Heart right ventricle (tissue), 16 donors: ENCODE results near the gene SP140. TPM values are rescaled to one million over a fixed set of nuclear protein-coding genes. Genes with fewer than 3 reads are reported as not detected.
A peak's percentile ranks its signal among the peaks of the same experiment; 100 is the strongest.
"Not testable (repeated sequence)": the region's sequence is repeated elsewhere in the genome, so short reads cannot be mapped to it uniquely, and the experiment has no call there.

Source experiments
- ATAC-seq, 8 donors: fragments of 200-7000 bp; cut with Tn5 transposase; one replicate each; pipeline ENCODE4 v1.9.1; 2020; ENCODE audit warnings: mild to moderate bottlenecking in 8 of 8, moderate library complexity in 8 of 8, moderate number of reproducible peaks in 1 of 8
- DNase-seq, 2 donors: peaks; one replicate each; pipeline ENCODE4 v3.0.0-alpha.2; 2020
- H3K27ac ChIP-seq, 10 donors: fragments of 200-600 bp; sonication (generic) in 2 of 10; one replicate each; pipeline versions ENCODE4 v1.5.0 to v1.8.0; 2020 to 2022; ENCODE audit warnings: mild to moderate bottlenecking in 3 of 10
- H3K27me3 ChIP-seq, 7 donors: fragments of 200-600 bp; one replicate each; pipeline ENCODE4 v1.8.0; 2021 to 2022; ENCODE audit warnings: mild to moderate bottlenecking in 2 of 7
- H3K36me3 ChIP-seq, 9 donors: fragments of 200-600 bp; sonication (generic) in 1 of 9; one replicate each; pipeline versions ENCODE4 v1.5.0 to v1.8.0; 2020 to 2022; ENCODE audit warnings: mild to moderate bottlenecking in 2 of 9
- H3K4me1 ChIP-seq, 9 donors: fragments of 200-600 bp; sonication (generic) in 1 of 9; one replicate each; pipeline versions ENCODE4 v1.5.0 to v1.8.0; 2020 to 2022; ENCODE audit warnings: mild to moderate bottlenecking in 4 of 9
- H3K4me3 ChIP-seq, 10 donors: fragments of 200-600 bp; sonication (generic) in 2 of 10; one replicate each; pipeline versions ENCODE4 v1.5.0 to v1.8.0; 2020 to 2022; ENCODE audit warnings: mild to moderate bottlenecking in 7 of 10, moderate library complexity in 2 of 10
- H3K9me3 ChIP-seq, 11 donors: fragments of 200-600 bp in 10 of 11; sonication (generic) in 2 of 11; one replicate each; pipeline versions ENCODE4 v1.5.0 to v1.8.0; 2013 to 2022; ENCODE audit warnings: mild to moderate bottlenecking in 2 of 11, control low read depth in 1 of 11, moderate library complexity in 1 of 11
- WGBS, 2 donors: extraction: QIAGEN DNeasy Blood & Tissue Kit; methylation state at CpG; one replicate each; pipeline ENCODE4 v1.1.7; 2013; ENCODE audit warnings: inconsistent platforms in 1 of 2; 5-methylcytosine and 5-hydroxymethylcytosine counted together
- intact Hi-C, 10 donors: fragments of 100-400 bp; cut with DNase I; formaldehyde crosslinking; loops; one replicate each; pipeline versions ENCODE4 v1.11.1 to v1.14.2; 2022
- polyA plus RNA-seq, 2 donors: library from polyadenylated mRNA; stranded (reverse); fragments of 200-250 nt; gene quantifications; one replicate each; pipeline ENCODE4 v1.2.3, GENCODE V29; 2013
- total RNA-seq, 10 donors: library from RNA; stranded (reverse); fragmentation: NEBNext Ultra II Directional in 3 of 10; extraction: Animal tissue kit (Norgen Biotek cat#: 25700) in 3 of 10; gene quantifications; one replicate each; pipeline versions ENCODE4 v1.2.1 to v1.2.4, GENCODE V29; 2021 to 2023
- TF ChIP-seq, protein P1 (sequence below), 9 donors: fragments of 200-600 bp; sonication (generic) in 2 of 9; IDR thresholded peaks; one replicate each; pipeline versions ENCODE4 v1.5.0 to v1.8.0; 2021 to 2022; ENCODE audit warnings: antibody characterized with exemption in 9 of 9, mild to moderate bottlenecking in 5 of 9, moderate library complexity in 1 of 9
- donor health status: Arrhythmogenic right ventricular cardiomyopathy.
- donor health status: ischemic (EF 13 %, LVEDD 7.1; RV severe dilation, severe dysfunction).
- donor health status: healthy with polysubstance abuse.
- donor health status: DM: no; HTN: yes; CAD: no.
- donor health status: DM: no; HTN: no; CAD: no.
- donor health status: ischemic (EF 25% LVEDD 6.9; RV normal size, moderate dysfunction).
- donor health status: ischemic (EF 25% LVEDD 5.7; RV mildly dilated, moderate dysfunction).
- donor health status: healthy.
- donor health status: DM: yes; HTN: yes; CAD: no.
- donor health status: Ischemic cardiomyopathy.
- donor health status: ischemic (EF 35%, LVEDD 5.7; RV mildly dilated, moderate dysfunction).
- donor health status: nonischemic (EF 11% LVEDD 7.7; RV severe dilation, severe dysfunction).
- donor health status: DM: yes; HTN: yes; CAD: no.
- donor health status: PGD.
- donor health status: ischemic (EF 29% LVEDD 5.4; RV normal size, mild dysfunction).
- donor health status: nonischemic (EF 23%, LVEDD 6.1; RV moderate dilation, normal function).

The SP140 gene
- total and polyA plus RNA-seq, 12 donors: 0.09 to 3.3 (median 0.58) TPM; not detected in 2

DNA sequence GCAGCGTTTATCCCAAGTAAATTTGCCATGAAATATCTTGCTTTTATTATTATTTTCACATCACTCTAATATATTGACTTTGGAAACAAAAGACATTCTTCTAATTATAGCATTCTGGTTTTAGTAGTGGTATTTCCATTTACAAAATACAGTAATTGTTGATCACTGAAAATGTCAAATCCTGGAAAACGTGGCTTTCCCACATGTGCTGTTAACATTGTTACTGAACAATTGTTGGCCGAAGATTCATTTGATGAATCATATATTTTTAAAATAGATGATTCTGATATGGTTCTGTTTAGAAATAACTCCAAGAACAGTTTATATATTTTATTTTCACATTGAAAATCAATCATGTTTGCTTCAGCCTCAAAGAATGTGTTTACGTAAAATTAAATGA, 32.9 kb downstream of the SP140 start:
- Histone ChIP-seq H3K36me3 (no peaks in the 10 kb centered on the region), H3K4me3 (no peak overlapping the region), H3K27ac (peak overlapping the region in 2 of 10 donors; percentile 41 to 58), H3K4me1 (peaks cover 0 to 6% (median 0%) of the 10 kb centered on the region in 9 donors), H3K27me3 (no peaks in the 10 kb centered on the region), H3K9me3 (peaks cover 0 to 10% (median 0%) of the 10 kb centered on the region in 11 donors)
- intact Hi-C loops: no loop called here
- TF ChIP-seq, protein P1, sequence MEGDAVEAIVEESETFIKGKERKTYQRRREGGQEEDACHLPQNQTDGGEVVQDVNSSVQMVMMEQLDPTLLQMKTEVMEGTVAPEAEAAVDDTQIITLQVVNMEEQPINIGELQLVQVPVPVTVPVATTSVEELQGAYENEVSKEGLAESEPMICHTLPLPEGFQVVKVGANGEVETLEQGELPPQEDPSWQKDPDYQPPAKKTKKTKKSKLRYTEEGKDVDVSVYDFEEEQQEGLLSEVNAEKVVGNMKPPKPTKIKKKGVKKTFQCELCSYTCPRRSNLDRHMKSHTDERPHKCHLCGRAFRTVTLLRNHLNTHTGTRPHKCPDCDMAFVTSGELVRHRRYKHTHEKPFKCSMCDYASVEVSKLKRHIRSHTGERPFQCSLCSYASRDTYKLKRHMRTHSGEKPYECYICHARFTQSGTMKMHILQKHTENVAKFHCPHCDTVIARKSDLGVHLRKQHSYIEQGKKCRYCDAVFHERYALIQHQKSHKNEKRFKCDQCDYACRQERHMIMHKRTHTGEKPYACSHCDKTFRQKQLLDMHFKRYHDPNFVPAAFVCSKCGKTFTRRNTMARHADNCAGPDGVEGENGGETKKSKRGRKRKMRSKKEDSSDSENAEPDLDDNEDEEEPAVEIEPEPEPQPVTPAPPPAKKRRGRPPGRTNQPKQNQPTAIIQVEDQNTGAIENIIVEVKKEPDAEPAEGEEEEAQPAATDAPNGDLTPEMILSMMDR (IDR thresholded peaks at IDR 0.05): no peak
- 67 to 69% methylated on average over 4 of the region's 4 CpGs for WGBS, 2 donors
- ATAC-seq (peak in 2 of 8 donors; percentile 46 to 57), DNase-seq (no peak)

DNA sequence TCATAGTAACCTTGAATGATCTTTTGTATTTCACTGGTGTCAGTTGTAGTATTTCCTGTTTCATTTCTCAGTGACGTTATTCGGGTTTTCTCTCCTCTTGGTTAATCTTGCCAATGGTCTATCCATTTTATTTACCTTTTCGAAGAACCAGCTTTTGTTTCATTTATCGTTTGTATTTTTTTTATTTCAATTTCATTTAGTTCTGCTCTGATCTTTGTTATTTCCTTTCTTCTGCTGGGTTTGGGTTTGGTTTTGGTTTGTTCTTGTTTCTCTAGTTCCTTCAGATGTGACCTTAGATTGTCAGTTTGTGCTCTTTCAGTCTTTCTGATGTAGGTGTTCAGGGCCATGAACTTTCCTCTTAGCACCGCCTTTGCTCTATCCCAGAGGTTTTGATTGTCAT, 36.7 kb downstream of the SP140 start:
- no peak for DNase-seq
- 85 to 89% methylated on average over 5 of the region's 5 CpGs for WGBS, 2 donors
- H3K9me3 ChIP-seq: peaks cover 0 to 10% (median 0%) of the 10 kb centered on the region in 11 donors
- intact Hi-C loops: no loop called here
- no peaks in the 10 kb centered on the region for H3K36me3 ChIP-seq
- H3K27ac ChIP-seq: no peak overlapping the region
- no peaks in the 10 kb centered on the region for H3K27me3 ChIP-seq
- H3K4me1 ChIP-seq: peaks cover 0 to 6% (median 0%) of the 10 kb centered on the region in 9 donors
- TF ChIP-seq, protein P1 (IDR thresholded peaks at IDR 0.05): no peak
- H3K4me3 ChIP-seq: no peak overlapping the region
- no peak for ATAC-seq

GRCh38 chr2:230264945-230265344, 39.4 kb downstream of the SP140 start:
- WGBS, 2 donors: 44 to 70% methylated on average over 4 of the region's 4 CpGs
- Histone ChIP-seq H3K4me1 (peaks cover 0 to 16% (median 0%) of the 10 kb centered on the region in 9 donors), H3K9me3 (peaks cover 0 to 10% (median 0%) of the 10 kb centered on the region in 11 donors)
- H3K36me3 ChIP-seq, H3K27ac ChIP-seq, ATAC-seq, H3K4me3 ChIP-seq, H3K27me3 ChIP-seq, DNase-seq, intact Hi-C loops: not testable (repeated sequence)

- H3K27ac ChIP-seq: no peak overlapping the region
- peaks cover 0 to 15% (median 0%) of the 10 kb centered on the region in 9 donors for H3K36me3 ChIP-seq
- WGBS, 2 donors: 80 to 84% methylated on average over 4 of the region's 4 CpGs
- ATAC-seq (no peak), DNase-seq (no peak)
- no peak overlapping the region for H3K4me3 ChIP-seq
- H3K9me3 ChIP-seq: peaks cover 0 to 3% (median 0%) of the 10 kb centered on the region in 11 donors
- intact Hi-C loops: no loop called here
- TF ChIP-seq, protein P1 (IDR thresholded peaks at IDR 0.05): no peak
- H3K27me3 ChIP-seq: no peaks in the 10 kb centered on the region
- H3K4me1 ChIP-seq: peaks cover 0 to 16% (median 0%) of the 10 kb centered on the region in 9 donors
These were observed 41.1 kb downstream of the SP140 start for GRCh38 chr2:230266638-230267037.

- 80 to 85% methylated on average over 1 of the region's 1 CpG for WGBS, 2 donors
- TF ChIP-seq, protein P1 (IDR thresholded peaks at IDR 0.05): no peak
- ATAC-seq: no peak
- Histone ChIP-seq H3K9me3 (peaks cover 0 to 8% (median 0%) of the 10 kb centered on the region in 11 donors), H3K4me1 (peaks cover 0 to 16% (median 0%) of the 10 kb centered on the region in 9 donors), H3K27ac (no peak overlapping the region), H3K4me3 (no peak overlapping the region), H3K36me3 (peaks cover 0 to 19% (median 0%) of the 10 kb centered on the region in 9 donors), H3K27me3 (no peaks in the 10 kb centered on the region)
- intact Hi-C loops: no loop called here
- DNase-seq: no peak
These were observed 41.5 kb downstream of the SP140 start for GRCh38 chr2:230267059-230267458.
